ENCODE data around the gene PDGFC.
"Not testable (repeated sequence)": the region's sequence is repeated elsewhere in the genome, so short reads cannot be mapped to it uniquely, and the experiment has no call there.

PDGFC gene

GRCh38 chr4:156949373-156949814 lies 22.2 kb downstream of the PDGFC start:
- no peak for FAIRE-seq

- FAIRE-seq, result no peak
These were observed 22.9 kb downstream of the PDGFC start for GRCh38 chr4:156948738-156949137.

GRCh38 chr4:156948133-156948532 lies 23.5 kb downstream of the PDGFC start:
- no peak for FAIRE-seq

GRCh38 chr4:156946516-156947424 lies 24.8 kb downstream of the PDGFC start:
- no peak for FAIRE-seq

GRCh38 chr4:156945532-156945931 lies 26.1 kb downstream of the PDGFC start:
- no peak for FAIRE-seq

- FAIRE-seq, result no peak
These were observed 28.6 kb downstream of the PDGFC start for GRCh38 chr4:156942991-156943390.

- peak; percentile 22 for FAIRE-seq
These were observed 29.6 kb downstream of the PDGFC start for GRCh38 chr4:156941940-156942548.

- no peak for FAIRE-seq
These were observed 31.8 kb downstream of the PDGFC start for GRCh38 chr4:156939801-156940200.

- FAIRE-seq, result no peak
These were observed 32.5 kb downstream of the PDGFC start for GRCh38 chr4:156939139-156939538.

GRCh38 chr4:156934259-156934635 lies 37.4 kb downstream of the PDGFC start:
- FAIRE-seq, result no peak

- FAIRE-seq, result no peak
These were observed 37.9 kb downstream of the PDGFC start for GRCh38 chr4:156933633-156934258.

- FAIRE-seq, result not testable (repeated sequence)
These were observed 39.2 kb downstream of the PDGFC start for GRCh38 chr4:156932360-156932759.

- FAIRE-seq, result no peak
These were observed 40.3 kb downstream of the PDGFC start for GRCh38 chr4:156931267-156931666.

- no peak for FAIRE-seq
These were observed 42.1 kb downstream of the PDGFC start for GRCh38 chr4:156929386-156930105.

- FAIRE-seq, result no peak
These were observed 46.8 kb downstream of the PDGFC start for GRCh38 chr4:156924774-156925315.

GRCh38 chr4:156923525-156923924 lies 48.1 kb downstream of the PDGFC start:
- no peak for FAIRE-seq

- FAIRE-seq, result no peak
These were observed 56.4 kb downstream of the PDGFC start for GRCh38 chr4:156915221-156915620.

- FAIRE-seq, result no peak
These were observed 58.4 kb downstream of the PDGFC start for GRCh38 chr4:156913234-156913633.

- no peak for FAIRE-seq
These were observed 62.6 kb downstream of the PDGFC start for GRCh38 chr4:156909010-156909409.

- peak; percentile 38 for FAIRE-seq
These were observed 65.3 kb downstream of the PDGFC start for GRCh38 chr4:156906325-156906724.

- no peak for FAIRE-seq
These were observed 69.7 kb downstream of the PDGFC start for GRCh38 chr4:156901871-156902270.

GRCh38 chr4:156898373-156899117 lies 73.1 kb downstream of the PDGFC start:
- no peak for FAIRE-seq

Measured in TTC549 (cell line).